Activated naive CD4-positive, alpha-beta T cell (primary cell): ENCODE data around the gene SMCO4.
"Not testable (repeated sequence)": the region's sequence is repeated elsewhere in the genome, so short reads cannot be mapped to it uniquely, and the experiment has no call there.

Source experiments
- DNase-seq, 4 experiments: peaks; one replicate each; lab custom pipeline; 2025; lab: John Stamatoyannopoulos, UW

SMCO4 gene

GRCh38 chr11:93560199-93560932, 17.2 kb upstream of the SMCO4 start:
- no peak for DNase-seq

- no peak for DNase-seq
These were observed 16.5 kb upstream of the SMCO4 start for GRCh38 chr11:93559681-93560080.

- DNase-seq: no peak
These were observed 9.7 kb upstream of the SMCO4 start for GRCh38 chr11:93552874-93553273.

- no peak for DNase-seq
These were observed 6.8 kb upstream of the SMCO4 start for GRCh38 chr11:93549976-93550375.

- no peak for DNase-seq
These were observed 5.6 kb upstream of the SMCO4 start for GRCh38 chr11:93548679-93549319.

GRCh38 chr11:93547773-93548172, 4.6 kb upstream of the SMCO4 start:
- DNase-seq: no peak

GRCh38 chr11:93547028-93547427, 3.8 kb upstream of the SMCO4 start:
- DNase-seq: no peak

- DNase-seq: no peak
These were observed 2.4 kb upstream of the SMCO4 start for GRCh38 chr11:93545566-93545965.

- DNase-seq: no peak
These were observed 371 bp downstream of the SMCO4 start for GRCh38 chr11:93542811-93543229.

- DNase-seq: peak in 1 of 4 experiments; percentile 17
These were observed 1.0 kb downstream of the SMCO4 start for GRCh38 chr11:93541884-93542810.

- DNase-seq: no peak
These were observed 2.2 kb downstream of the SMCO4 start for GRCh38 chr11:93540896-93541553.

- DNase-seq: no peak
These were observed 2.9 kb downstream of the SMCO4 start for GRCh38 chr11:93540337-93540736.

GRCh38 chr11:93537767-93538261, 5.4 kb downstream of the SMCO4 start:
- DNase-seq: no peak

GRCh38 chr11:93537049-93537448, 6.1 kb downstream of the SMCO4 start:
- DNase-seq: no peak

GRCh38 chr11:93536101-93536861, 6.9 kb downstream of the SMCO4 start:
- DNase-seq: no peak

GRCh38 chr11:93535578-93535977, 7.6 kb downstream of the SMCO4 start:
- not testable (repeated sequence) for DNase-seq

- no peak for DNase-seq
These were observed 10.4 kb downstream of the SMCO4 start for GRCh38 chr11:93532806-93533205.

GRCh38 chr11:93532281-93532789, 10.9 kb downstream of the SMCO4 start:
- no peak for DNase-seq

- no peak for DNase-seq
These were observed 12.7 kb downstream of the SMCO4 start for GRCh38 chr11:93530468-93530826.

GRCh38 chr11:93529707-93530467, 13.3 kb downstream of the SMCO4 start:
- no peak for DNase-seq
